ENCODE data around the gene NBEAL1.

- TF ChIP-seq CTCF (IDR thresholded peaks at IDR 0.05; ENCODE audit: low read length) (no peak), EZH2 (optimal IDR thresholded peaks at IDR 0.05; ENCODE audit: low read depth, low read length) (no peak), EZH2phosphoT487 (IDR thresholded peaks at IDR 0.05; ENCODE audit: low read length) (no peak)
These were observed 31.7 kb upstream of the NBEAL1 start for GRCh38 chr2:202982779-202983491.

Data from MM.1S (cell line).